ENCODE measurements around the gene RBM6.

- no peak for TF ChIP-seq EZH2 (IDR thresholded peaks at IDR 0.05; ENCODE audit: insufficient read depth, poor library complexity, severe bottlenecking)
- no peak for TF ChIP-seq EZH2phosphoT487 (IDR thresholded peaks at IDR 0.05; ENCODE audit: insufficient read depth, low read depth)
Measured at GRCh38 chr3:50120364-50121071, 180.6 kb downstream of the RBM6 start.

All from GM23248 (cell line).